Mammary epithelial cell (primary cell): ENCODE data around the gene COPS7A.
"Not testable (repeated sequence)": the region's sequence is repeated elsewhere in the genome, so short reads cannot be mapped to it uniquely, and the experiment has no call there.

Source experiments
- CTCF ChIP-seq, 2 donors: IDR thresholded peaks in 1 of 2; conservative IDR thresholded peaks in 1 of 2; 2 replicates each; pipeline ENCODE4 v1.5.1; 2011 to 2012; ENCODE audit warnings: inconsistent platforms in 2 of 2, low read length in 2 of 2, mild to moderate bottlenecking in 2 of 2, control low read depth in 1 of 2, low read depth in 1 of 2; ENCODE audit not compliant: insufficient read depth in 1 of 2; ENCODE audit errors: extremely low read depth in 1 of 2
- EZH2 ChIP-seq: IDR thresholded peaks from 2 replicates; pipeline ENCODE4 v1.6.1; 2012; ENCODE audit warnings: low read length, inconsistent platforms, borderline replicate concordance

GRCh38 chr12:6716031-6716873, 7.6 kb upstream of the COPS7A start:
- not testable (repeated sequence) for TF ChIP-seq EZH2; CTCF (conservative IDR thresholded peaks at IDR 0.05 in 1 of 2, IDR thresholded peaks at IDR 0.05 in 1 of 2; ENCODE audit: extremely low read depth in 1 of 2, insufficient read depth in 1 of 2, low read depth in 1 of 2, low read length in 2 of 2)
